ENCODE measurements around the gene AGAP3. TPM values are rescaled to one million over a fixed set of nuclear protein-coding genes. Genes with fewer than 3 reads are reported as not detected.

Gene AGAP3
- polyA plus RNA-seq, 3 donors: 6.4 to 133 (median 6.8) TPM

DNA sequence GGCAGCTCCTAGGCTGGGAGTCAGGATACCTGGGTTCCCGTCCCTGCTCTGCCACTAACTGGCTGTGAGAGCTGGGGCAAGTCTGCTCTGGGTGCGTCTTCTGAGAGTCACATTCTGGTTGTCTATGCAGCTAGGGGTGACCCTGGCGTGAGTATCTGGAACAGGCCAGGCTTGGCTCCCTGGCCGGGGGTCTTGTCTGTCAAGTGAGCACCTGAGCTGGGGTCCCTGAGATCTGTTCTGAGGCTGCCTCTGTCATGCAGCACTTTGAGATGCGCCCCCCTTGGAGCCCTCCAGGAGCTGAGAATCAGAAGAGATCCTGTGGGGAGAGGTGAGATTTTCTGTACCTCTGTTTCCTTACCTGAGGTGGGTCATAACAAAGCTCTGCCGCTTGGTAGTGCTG lies 7.5 kb downstream of the AGAP3 start:
- peaks cover 22 to 29% of the 10 kb centered on the region in 2 donors for H3K4me1 ChIP-seq (ENCODE audit: control insufficient read depth in 1 of 2, insufficient read depth in 2 of 2, low read length in 2 of 2)
- Mint-ChIP-seq H3K27me3 (ENCODE audit: low read depth in 3 of 3) (no peaks in the 10 kb centered on the region), H3K9me3 (peaks cover 0 to 2% (median 0%) of the 10 kb centered on the region in 7 donors), H3K4me3 (no peak overlapping the region), H3K27ac (no peak overlapping the region), H3K4me1 (peaks cover 38% of the 10 kb centered on the region), H3K36me3 (peaks cover 25 to 33% of the 10 kb centered on the region in 2 donors)
- no peaks in the 10 kb centered on the region for H3K27me3 ChIP-seq (ENCODE audit: control insufficient read depth in 2 of 2, insufficient read depth in 2 of 2, low read length in 2 of 2)
- DNase-seq: no peak
- no peak overlapping the region for H3K27ac ChIP-seq (ENCODE audit: low read depth in 1 of 2, low read length in 2 of 2)
- H3K79me2 ChIP-seq (ENCODE audit: insufficient read depth, low read length): peaks cover 84% of the 10 kb centered on the region
- TF ChIP-seq, protein P1, sequence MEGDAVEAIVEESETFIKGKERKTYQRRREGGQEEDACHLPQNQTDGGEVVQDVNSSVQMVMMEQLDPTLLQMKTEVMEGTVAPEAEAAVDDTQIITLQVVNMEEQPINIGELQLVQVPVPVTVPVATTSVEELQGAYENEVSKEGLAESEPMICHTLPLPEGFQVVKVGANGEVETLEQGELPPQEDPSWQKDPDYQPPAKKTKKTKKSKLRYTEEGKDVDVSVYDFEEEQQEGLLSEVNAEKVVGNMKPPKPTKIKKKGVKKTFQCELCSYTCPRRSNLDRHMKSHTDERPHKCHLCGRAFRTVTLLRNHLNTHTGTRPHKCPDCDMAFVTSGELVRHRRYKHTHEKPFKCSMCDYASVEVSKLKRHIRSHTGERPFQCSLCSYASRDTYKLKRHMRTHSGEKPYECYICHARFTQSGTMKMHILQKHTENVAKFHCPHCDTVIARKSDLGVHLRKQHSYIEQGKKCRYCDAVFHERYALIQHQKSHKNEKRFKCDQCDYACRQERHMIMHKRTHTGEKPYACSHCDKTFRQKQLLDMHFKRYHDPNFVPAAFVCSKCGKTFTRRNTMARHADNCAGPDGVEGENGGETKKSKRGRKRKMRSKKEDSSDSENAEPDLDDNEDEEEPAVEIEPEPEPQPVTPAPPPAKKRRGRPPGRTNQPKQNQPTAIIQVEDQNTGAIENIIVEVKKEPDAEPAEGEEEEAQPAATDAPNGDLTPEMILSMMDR (IDR thresholded peaks at IDR 0.05): no peak
- H3K9ac ChIP-seq (ENCODE audit: insufficient read depth, low read length, poor library complexity, severe bottlenecking): no peak overlapping the region
- intact Hi-C loops (cut with micrococcal nuclease): loop anchor here in 1 of 2 donors (2.0 to 10.0 kb wide), 3 partner anchors 15 to 59 kb away; no protein-coding TSS in a partner anchor
- H4K20me1 ChIP-seq (ENCODE audit: insufficient read depth, low read length): peaks cover 99% of the 10 kb centered on the region
- no peak overlapping the region for H3K4me3 ChIP-seq (replicated peaks in 1 of 3; ENCODE audit: low read depth in 2 of 3, low read length in 3 of 3)
- H3K4me2 ChIP-seq (replicated peaks; ENCODE audit: extremely low read depth, low read length, poor library complexity, severe bottlenecking): no peak overlapping the region
- 98% methylated on average over 6 of the region's 6 CpGs for WGBS (ENCODE audit: insufficient coverage)
- H2AFZ ChIP-seq (ENCODE audit: insufficient read depth, low read depth, low read length, poor library complexity, severe bottlenecking): no peak overlapping the region
- H3K9me3 ChIP-seq (replicated peaks in 1 of 2; ENCODE audit: control insufficient read depth in 1 of 2, insufficient read depth in 1 of 2, low read length in 2 of 2): no peaks in the 10 kb centered on the region
- H3K36me3 ChIP-seq (replicated peaks in 1 of 2; ENCODE audit: control insufficient read depth in 1 of 2, insufficient read depth in 2 of 2, low read length in 2 of 2): peaks cover 2 to 17% of the 10 kb centered on the region in 2 donors

DNA sequence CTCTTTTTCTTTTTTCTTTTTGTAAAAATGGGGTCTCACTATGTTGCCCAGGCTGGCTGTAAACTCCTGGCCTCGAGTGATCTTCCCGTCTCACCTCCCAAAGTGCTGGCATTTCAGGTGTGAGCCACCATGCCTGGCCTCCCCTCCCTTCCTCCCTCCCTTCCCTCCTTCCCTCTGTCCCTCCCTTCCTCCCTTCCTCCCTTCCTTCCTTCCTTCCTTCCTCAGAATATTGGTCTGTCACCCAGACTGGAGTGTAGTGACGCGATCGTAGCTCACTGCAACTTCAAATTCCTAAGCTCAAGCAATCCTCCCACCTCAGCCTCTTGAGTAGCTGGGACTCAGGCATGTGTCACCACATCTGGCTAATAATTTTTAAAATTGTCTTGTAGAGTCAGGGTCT lies 8.4 kb downstream of the AGAP3 start:
- WGBS (ENCODE audit: insufficient coverage): 100% methylated on average over 1 of the region's 5 CpGs
- Histone ChIP-seq H3K4me3 (replicated peaks in 1 of 3; ENCODE audit: low read depth in 2 of 3, low read length in 3 of 3) (no peak overlapping the region), H3K9ac (ENCODE audit: insufficient read depth, low read length, poor library complexity, severe bottlenecking) (no peak overlapping the region), H4K20me1 (ENCODE audit: insufficient read depth, low read length) (peaks cover 100% of the 10 kb centered on the region), H3K4me1 (ENCODE audit: control insufficient read depth in 1 of 2, insufficient read depth in 2 of 2, low read length in 2 of 2) (peaks cover 13 to 19% of the 10 kb centered on the region in 2 donors), H3K27ac (ENCODE audit: low read depth in 1 of 2, low read length in 2 of 2) (no peak overlapping the region), H3K9me3 (replicated peaks in 1 of 2; ENCODE audit: control insufficient read depth in 1 of 2, insufficient read depth in 1 of 2, low read length in 2 of 2) (no peaks in the 10 kb centered on the region), H2AFZ (ENCODE audit: insufficient read depth, low read depth, low read length, poor library complexity, severe bottlenecking) (no peak overlapping the region), H3K36me3 (replicated peaks in 1 of 2; ENCODE audit: control insufficient read depth in 1 of 2, insufficient read depth in 2 of 2, low read length in 2 of 2) (peaks cover 2 to 17% of the 10 kb centered on the region in 2 donors), H3K79me2 (ENCODE audit: insufficient read depth, low read length) (peaks cover 86% of the 10 kb centered on the region), H3K27me3 (ENCODE audit: control insufficient read depth in 2 of 2, insufficient read depth in 2 of 2, low read length in 2 of 2) (no peaks in the 10 kb centered on the region), H3K4me2 (replicated peaks; ENCODE audit: extremely low read depth, low read length, poor library complexity, severe bottlenecking) (no peak overlapping the region)
- H3K27me3 Mint-ChIP-seq (ENCODE audit: low read depth in 3 of 3): no peaks in the 10 kb centered on the region
- H3K4me1 Mint-ChIP-seq: peaks cover 29% of the 10 kb centered on the region
- intact Hi-C loops (cut with micrococcal nuclease): loop anchor here in 1 of 2 donors (2.0 to 10.0 kb wide), 2 partner anchors 14 to 60 kb away; no protein-coding TSS in a partner anchor
- H3K4me3 Mint-ChIP-seq: no peak overlapping the region
- TF ChIP-seq, protein P1 (IDR thresholded peaks at IDR 0.05): no peak
- H3K27ac Mint-ChIP-seq: peak overlapping the region in 2 of 7 donors; percentile 52 to 79
- H3K36me3 Mint-ChIP-seq: peaks cover 22 to 34% of the 10 kb centered on the region in 2 donors
- DNase-seq: no peak
- H3K9me3 Mint-ChIP-seq: peaks cover 0 to under 1% (median 0%) of the 10 kb centered on the region in 7 donors

Data from CD14-positive monocyte (primary cell).